Measurements from ENCODE around the gene USE1.

The USE1 gene

GRCh38 chr19:17259118-17259780, 44.1 kb downstream of the USE1 start:
- no peak for DNase-seq (ENCODE audit: low read depth)

- DNase-seq (ENCODE audit: low read depth): no peak
Observed at GRCh38 chr19:17259934-17260333, 44.8 kb downstream of the USE1 start.

- DNase-seq (ENCODE audit: low read depth): peak; percentile 81
Observed at GRCh38 chr19:17260842-17261325, 45.7 kb downstream of the USE1 start.

GRCh38 chr19:17262557-17262956, 47.4 kb downstream of the USE1 start:
- DNase-seq (ENCODE audit: low read depth): no peak

GRCh38 chr19:17263712-17264640, 48.8 kb downstream of the USE1 start:
- DNase-seq (ENCODE audit: low read depth): no peak

GRCh38 chr19:17264641-17264979, 49.5 kb downstream of the USE1 start, which contains the start of gene USHBP1:
Gene USHBP1 (minus strand): TSS chr19:17264745. CDS start chr19:17264299, 446 bp downstream.
- no peak for DNase-seq (ENCODE audit: low read depth)

- no peak for DNase-seq (ENCODE audit: low read depth)
Observed at GRCh38 chr19:17266026-17266425, 50.9 kb downstream of the USE1 start.

- no peak for DNase-seq (ENCODE audit: low read depth)
Observed at GRCh38 chr19:17266589-17266974, 51.4 kb downstream of the USE1 start.

GRCh38 chr19:17266975-17267788, 52.0 kb downstream of the USE1 start, which contains the start of gene BABAM1:
Gene BABAM1 (plus strand): TSS chr19:17267443. CDS start chr19:17268807, 1,364 bp downstream.
- DNase-seq (ENCODE audit: low read depth): peak; percentile 87

GRCh38 chr19:17268754-17269153, 53.6 kb downstream of the USE1 start:
- DNase-seq (ENCODE audit: low read depth): no peak

Measured in stimulated activated CD8-positive, alpha-beta memory T cell treated with anti-CD3 and anti-CD28 coated beads, Interleukin-4, amount 100 ng/mL, for 24 hours (primary cell).